ENCODE data around the gene TPD52L1.

GRCh38 chr6:125157280-125157679 lies 3.7 kb downstream of the TPD52L1 start:
- TF ChIP-seq POLR2A (IDR thresholded peaks at IDR 0.05; ENCODE audit: low read depth, low read length), result no peak
- no peak for TF ChIP-seq FOS (IDR thresholded peaks at IDR 0.05; ENCODE audit: borderline replicate concordance, insufficient read depth, low read length)
- TF ChIP-seq POLR2AphosphoS5 (IDR thresholded peaks at IDR 0.05; ENCODE audit: insufficient read depth, low read depth, low read length), result no peak

Data from endothelial cell of umbilical vein (primary cell).